Activated gamma-delta T cell treated with anti-CD3 and anti-CD28 coated beads, Interleukin-2, amount 50 U/mL, for 16 hours (primary cell): ENCODE measurements around the gene UBALD2.
"Not testable (repeated sequence)": the region's sequence is repeated elsewhere in the genome, so short reads cannot be mapped to it uniquely, and the experiment has no call there.

Experiments
- DNase-seq: peaks from one replicate; pipeline ENCODE4 v3.0.0-alpha.2; 2020; ENCODE audit warnings: low read depth

Gene UBALD2

DNA sequence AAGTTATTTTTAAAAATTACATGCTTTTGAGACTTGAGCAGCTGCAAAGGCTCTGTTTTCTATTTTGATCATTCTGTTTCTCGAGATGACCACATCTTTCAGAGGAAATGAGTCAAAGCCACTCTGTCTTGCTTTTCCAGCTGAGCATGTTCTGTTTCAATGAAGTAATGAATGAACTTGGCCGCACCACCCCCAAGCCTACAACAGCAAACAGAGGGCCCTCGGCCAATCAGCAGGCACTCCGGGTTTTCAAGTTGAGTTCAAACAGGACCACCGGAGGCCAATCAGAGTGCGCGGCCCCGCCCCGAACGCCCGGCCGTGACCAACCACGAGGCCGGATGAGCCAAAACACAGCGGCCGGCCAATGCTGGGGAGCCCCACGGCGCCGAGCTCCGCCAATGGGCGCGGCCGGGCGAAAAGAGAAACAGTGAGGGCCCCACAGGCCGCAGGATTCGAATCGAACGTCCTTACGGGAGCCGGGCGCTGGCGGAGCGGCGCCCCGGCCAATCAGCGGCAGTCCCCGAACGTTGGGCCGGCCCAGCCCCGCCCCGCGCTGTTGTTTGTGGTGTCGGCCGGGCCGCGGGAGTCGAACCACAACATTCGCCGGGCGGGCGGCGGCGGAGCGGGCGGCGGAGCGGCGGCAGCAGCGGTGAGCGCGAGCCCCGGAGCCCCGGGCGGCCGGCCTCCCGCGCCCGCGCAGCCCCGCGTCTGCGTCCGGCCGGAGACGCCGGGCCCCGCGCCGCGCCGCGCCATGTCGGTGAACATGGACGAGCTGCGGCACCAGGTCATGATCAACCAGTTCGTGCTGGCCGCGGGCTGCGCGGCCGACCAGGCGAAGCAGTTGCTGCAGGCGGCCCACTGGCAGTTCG, at the start of gene UBALD2:
UBALD2 (plus strand) TSS at position 594 of the 869 bp plus-strand sequence; CDS start at position 752, 158 bp downstream.
- DNase-seq, result peak; percentile 98

DNA sequence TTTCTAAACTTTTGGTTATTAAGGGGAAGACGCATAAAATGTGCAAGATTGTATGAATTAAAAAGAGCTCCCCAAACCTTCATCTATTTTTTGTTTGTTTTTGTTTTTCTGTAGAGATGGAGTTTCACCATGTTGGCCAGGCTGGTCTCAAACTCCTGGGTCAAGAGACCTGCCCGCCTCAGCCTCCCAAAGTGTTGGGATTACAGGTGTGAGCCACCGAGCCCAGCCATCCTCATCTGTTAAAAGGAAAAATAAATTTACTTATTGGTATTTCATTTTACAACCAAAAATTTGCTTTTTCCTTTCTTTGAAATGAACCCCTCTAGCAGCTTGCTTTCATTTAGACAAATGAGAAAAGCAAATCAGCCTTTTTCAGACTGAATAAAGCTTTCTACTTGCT, 48.1 kb upstream of the UBALD2 start:
- DNase-seq, result no peak

DNA sequence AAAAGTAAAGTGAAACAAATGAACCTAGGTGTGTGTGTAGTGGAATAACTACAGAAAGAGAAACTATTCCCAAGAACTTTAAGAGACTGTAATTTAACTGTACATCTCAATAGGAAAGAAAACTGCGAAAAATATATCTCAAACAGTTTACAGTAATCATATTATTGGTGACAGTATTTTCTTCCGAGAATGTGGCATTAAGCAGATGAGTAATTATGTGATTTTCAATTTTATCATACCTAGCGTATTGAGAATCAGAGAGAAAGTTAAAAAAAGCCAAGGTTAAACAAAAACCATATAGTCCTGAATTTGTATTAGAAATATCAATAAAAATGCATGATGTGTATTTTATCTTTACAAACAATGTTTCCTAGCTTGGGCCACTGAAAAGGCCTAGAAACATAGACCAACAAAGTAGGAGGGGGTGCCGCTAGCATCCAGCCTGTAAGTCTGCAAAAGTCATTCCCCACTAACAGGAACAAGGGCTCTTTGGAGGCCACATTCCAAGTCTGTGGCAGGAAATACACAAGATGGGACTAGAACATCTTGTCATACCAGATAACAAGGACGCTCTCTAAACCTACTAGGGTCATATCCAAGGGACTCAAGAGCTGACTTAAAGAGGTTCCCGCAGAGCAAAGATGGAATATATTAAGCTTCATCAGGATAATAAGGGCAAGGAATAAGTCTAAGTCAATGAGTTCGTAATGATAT, 45.3 kb upstream of the UBALD2 start:
- DNase-seq, result no peak

DNA sequence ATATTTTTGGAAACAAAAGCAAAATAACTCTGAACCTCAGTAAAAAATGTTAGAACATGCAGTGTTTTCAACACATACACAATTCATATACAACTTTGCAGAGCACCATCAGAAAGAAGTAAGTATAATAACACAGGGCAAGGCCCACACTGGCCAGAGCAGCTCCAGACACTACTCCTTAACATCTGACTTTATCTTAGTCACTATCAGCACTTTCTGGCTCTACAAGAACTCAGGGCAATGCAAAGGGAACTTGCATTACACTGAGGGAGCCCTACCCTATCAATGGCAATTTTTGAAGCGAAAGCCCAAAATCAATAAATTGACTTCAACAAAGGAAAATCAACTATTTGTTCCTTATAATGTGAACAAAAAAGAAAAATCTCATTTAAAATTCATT, 41.3 kb upstream of the UBALD2 start:
- DNase-seq, result no peak

DNA sequence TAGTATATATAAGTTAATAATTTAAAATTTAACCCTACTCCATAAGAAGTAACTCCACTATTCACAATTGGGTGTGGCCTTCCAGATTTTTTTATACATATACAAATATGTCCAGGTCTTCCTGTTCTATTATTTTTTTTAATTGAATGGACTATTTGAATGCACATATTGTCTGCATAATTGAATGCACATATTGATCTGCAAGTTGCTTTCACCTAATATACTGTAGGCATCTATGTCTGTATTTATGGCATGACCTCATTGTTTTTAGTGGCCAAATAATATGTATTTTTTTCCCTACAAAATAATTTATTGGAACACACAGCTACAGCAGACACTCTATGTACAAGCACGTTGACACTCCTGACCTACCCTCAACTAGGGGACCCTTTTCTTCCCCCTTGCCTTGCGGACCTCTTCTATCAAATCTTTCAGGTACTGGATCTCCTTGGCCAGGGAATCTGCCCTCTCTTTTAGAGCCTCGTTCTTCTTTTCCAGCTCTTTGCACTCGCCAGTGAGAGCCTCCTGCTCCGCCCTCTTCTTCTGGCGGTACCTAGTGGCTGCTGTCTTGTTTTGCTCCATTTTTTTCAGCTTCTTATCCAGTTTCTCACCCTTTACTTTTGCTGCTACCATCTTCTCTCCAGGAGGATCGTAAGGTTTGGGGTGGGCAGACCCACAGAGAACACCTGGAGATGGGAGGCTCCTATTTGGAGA, 39.6 kb upstream of the UBALD2 start:
- DNase-seq, result not testable (repeated sequence)

DNA sequence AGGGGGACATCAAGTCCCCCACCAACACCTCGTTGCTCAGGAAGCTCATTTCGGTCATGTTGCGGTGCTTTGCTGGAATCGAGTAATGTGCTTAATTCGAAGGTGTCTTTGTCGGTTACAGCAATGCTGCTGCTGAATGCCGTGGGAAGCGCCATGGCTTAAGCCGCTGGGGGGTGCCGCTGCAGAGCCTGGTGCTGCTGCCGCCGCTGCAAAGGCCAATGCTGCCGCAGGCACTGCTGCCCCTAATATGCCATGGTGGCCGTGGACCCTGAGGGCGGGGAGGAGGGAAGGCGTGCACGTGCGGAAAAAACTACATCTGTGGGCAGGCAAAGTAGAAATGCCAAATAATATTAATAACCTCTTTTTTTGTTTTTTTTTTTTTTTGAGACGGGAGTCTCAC, 38.4 kb upstream of the UBALD2 start:
- DNase-seq, result not testable (repeated sequence)

DNA sequence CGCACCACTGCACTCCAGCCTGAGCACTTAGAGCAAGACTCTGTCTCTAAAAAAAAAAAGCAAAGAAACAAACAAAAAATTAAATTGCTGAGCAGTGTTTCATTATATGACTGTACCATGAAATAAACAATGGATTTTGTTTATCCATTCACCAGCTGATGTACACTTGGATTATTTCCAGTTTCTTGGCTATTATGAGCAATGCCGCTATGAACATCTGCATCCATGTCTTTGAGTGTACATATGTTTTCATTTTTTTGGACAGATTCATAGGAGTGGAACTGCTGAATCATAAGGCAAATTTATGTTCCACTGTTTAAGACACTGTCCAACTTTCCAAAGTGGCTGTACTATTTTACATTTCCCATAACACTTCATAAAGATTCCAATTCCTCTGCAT, 32.8 kb upstream of the UBALD2 start:
- DNase-seq, result no peak

DNA sequence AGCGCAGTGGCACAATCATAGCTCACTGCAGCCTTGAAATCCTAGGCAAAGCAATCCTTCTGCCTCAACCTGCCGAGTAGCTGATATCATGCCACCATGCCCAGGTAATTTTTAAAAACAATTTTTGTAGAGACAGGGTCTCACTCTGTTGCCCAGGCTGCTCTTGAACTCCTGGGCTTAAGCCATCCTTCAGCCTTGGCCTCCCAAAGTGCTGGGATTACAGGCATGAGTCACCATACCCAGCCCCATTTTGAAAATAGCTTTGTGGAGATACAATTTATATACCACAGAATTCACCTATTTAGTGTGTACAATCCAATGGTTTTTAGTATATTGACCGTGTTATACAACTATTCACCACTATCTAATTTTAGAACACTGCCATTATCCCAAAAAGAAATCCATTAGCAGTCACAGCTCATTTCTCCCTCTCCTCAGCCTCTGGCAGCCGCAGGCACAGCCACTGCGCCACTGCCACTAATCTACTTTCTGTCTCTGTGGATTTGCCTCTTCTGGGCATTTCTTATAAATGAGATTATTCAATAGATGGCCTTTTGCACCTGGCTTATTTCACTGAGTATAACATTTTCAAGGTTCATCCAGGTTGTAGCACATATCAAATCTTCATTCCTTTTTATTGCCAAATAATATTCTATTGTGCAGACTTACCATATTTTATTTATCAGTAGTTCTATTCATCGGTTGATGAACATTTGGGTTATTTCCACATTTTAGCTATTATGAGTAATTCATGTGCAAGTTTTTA, 31.4 kb upstream of the UBALD2 start:
- no peak for DNase-seq

DNA sequence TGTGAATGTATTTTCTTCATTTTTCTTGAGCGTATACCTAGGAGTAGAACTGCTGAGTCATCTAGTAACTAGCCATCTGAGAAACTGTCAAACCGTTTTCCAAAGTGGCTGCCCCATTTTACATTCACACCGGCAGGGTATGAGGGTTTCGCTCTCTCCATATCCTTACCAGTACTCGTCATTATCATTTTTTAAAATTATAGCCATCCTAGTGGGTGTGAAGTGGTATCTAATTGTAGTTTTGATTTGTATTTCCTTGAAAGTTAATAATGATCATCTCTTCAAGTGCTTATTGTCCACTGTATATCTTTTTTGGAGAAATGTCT, 30.8 kb upstream of the UBALD2 start:
- DNase-seq, result no peak

DNA sequence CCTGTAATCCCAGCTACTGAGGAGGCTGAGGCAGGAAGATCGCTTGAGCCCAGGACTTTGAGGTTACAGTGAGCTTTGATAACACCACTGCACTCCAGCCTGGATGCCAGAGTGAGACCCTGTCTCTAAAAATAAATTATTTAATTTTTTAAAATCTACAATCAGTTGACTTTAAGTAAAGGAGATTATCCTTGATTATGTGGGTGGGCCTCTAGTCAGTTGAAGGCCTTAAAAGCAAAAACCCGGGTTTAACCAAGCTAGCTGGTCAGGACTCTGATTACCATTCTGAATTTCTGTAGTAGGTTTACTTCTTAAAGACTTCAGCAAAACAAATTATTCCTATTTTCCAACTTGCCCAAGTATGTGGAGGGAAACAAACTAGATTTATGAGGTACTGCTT, 29.3 kb upstream of the UBALD2 start:
- no peak for DNase-seq

DNA sequence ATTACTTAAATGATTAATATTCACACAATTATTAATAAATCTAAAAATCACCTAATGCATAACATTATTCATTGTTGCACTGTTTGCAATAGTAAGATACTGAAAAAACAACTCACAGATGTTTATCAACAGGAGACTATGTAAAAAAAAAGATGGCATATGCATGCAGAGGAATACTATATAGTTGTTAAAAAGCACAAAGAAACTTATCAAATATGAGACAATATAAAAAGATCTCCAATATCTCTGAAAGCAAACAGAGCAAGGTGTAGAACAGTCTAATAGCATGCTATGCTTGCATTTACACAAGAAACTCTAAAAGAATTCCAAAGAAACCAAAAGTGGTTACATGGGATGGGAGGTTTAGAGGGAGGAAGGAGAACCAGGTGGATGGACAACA, 28.5 kb upstream of the UBALD2 start:
- DNase-seq, result no peak

DNA sequence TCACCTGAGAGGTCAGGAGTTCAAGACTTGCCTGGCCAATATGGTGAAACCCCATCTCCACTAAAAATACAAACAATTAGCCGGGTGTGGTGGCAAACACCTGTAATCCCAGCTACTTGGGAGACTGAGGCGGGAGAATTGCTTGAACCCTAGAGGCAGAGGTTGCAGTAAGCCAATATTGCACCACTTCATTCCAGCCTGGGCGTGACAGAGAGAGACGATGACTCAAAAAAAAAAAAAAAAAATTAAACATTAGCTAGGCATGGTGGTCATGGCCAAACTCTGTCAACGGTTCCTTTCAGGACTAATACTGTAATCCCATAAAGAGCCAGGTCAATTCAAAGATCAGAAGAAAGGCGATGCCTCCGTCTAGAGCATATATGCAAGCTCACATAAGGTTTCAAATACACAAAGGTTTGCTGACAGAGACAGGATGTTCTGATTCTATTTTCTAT, 27.3 kb upstream of the UBALD2 start:
- no peak for DNase-seq

DNA sequence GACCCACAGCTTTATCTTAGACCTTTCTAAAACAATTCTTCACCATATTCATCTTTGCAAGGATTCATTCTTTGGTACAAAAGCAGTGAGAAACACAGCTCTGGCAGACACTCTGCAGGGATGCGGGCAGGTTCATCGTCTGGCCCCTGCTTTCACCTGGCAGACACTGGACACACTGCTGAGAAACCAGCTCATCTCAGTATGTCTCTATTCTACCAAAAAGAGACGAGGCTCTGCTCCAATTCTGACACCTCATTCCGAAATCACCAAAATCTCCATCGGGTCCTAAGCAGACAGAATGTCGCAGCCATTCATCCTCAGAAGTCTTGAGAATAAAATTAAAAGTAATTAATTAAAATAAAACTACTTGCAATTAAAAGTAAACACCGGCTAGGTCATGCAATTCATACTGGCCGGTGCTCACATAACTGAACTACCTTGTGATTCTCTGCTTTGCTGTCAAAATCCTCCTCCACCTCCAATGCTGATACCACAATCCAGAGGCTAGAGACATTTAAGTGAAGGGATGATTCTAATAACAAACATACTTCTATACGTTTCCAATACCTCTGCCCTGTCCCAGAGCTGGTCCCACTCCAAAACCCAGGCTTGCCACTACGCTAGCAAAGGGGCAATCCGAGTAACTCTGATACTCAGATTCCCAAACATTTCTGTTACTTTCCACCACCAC, 26.2 kb upstream of the UBALD2 start:
- no peak for DNase-seq

DNA sequence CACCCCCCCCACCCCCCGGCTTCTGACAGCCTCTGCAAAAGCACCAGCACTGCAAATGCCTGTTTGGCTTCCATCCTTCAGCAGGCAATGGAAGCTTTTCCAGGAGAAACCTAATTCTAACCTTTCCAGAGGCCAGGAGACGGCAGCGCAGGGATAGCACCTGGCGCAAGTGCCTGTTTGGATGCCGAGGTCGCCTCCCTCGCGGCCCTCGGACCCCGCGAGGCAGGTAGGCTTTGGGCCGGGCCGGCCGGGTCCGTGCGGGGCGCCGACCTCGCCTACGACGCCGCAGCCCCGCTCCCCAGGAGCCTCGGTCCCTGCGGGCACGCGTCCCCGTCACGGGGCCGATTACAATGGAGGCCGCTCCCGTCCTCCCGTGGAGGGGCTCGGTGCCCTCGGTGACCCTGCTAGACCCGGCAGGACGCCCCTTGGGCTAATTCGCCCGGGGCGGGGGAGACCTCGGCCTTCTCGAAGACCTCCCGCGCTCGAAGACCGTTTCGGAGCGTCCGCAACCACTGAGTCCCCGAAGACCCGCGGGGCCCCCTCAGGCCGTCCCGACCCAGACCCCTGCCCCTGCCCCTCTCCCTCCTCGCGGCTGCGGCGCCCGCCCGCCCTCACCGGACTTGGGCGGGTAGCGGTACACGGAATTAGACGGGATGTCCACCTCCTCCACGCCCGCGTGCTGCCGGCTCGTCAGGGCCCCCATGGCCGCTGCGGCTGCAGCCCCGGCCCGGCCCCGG, 25.4 kb upstream of the UBALD2 start:
- DNase-seq, result no peak

DNA sequence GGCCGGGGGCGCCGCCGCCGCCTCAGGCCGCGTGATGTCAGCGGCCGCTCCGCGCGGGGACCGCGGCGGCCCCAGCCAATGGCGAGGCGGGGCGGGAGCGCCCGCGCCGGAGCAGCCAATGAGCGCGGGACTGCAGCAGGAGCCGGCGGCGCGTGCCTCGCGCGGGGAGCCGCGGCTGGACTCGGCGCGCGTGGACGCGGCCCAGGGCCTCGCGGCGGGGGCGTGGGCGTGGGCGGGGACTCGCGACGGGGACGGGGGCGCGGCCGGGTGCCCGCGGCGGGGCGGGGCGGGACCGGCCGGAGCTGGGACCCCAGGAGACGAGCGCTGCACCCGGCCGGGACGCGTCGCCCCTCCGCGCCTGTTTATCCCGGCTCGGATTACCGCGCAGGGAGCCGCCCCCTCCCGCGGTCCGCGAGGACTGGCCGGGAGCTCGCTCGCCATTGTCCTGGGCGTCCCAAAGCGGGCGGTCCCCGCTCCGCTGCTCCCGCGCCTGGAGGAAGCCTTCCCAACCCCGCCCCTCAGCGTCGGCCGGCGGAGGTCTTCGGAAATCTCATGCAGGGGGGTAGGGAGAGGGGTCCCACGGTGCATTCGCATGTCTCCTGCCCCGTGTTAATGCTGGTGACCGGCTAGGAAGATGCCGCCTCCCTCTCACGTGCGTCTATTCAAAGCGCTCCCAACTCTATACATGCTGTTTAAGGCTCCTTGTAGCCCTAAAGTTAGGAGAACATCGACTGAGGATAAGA, 24.5 kb upstream of the UBALD2 start, which contains the start of gene RNF157:
RNF157 (minus strand) TSS at position 33 of the 743 bp plus-strand sequence. CDS start 253 bp downstream, outside the sequence.
- DNase-seq, result no peak

DNA sequence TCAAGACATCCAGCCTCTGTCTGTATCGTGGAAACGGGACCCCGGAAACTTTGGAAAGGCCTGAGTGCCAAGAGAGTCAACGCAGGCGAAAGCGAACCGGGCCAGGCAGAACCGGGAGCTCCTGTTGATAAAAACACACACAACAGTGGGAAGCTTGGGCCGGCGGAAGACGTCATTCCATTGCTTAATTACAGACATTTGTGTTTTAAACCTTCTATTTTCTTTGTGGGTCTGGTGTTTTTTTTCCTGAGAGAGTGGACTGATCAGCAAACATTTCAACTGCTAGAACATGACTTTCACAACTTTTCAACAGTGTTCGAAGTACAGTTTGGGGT, 24.0 kb upstream of the UBALD2 start:
- DNase-seq, result no peak

DNA sequence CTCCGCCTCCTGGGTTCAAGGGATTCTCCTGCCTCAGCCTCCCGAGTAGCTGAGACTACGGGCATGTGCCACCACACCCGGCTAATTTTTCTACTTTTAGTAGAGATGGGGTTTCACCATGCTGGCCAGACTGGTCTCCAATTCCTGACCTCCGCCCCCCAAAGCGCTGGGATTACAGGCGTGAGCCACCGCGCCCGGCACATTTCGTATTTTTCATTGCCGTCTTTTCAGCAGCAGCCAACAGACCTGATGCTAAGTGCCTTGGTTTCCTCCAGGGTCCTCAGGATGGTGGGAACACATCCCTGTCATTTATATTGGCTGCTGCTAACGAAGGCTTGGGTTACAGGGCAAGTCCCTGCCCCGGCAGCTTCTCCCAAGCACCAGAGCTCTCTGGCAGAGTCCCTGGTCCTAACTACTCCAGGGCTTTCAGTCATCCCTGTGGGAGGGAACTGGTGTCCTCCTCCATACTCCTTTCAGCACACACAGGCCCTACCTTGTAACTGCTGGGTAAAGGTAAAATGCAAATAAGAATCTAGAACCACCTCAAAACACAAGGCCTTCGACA, 23.4 kb upstream of the UBALD2 start:
- no peak for DNase-seq

DNA sequence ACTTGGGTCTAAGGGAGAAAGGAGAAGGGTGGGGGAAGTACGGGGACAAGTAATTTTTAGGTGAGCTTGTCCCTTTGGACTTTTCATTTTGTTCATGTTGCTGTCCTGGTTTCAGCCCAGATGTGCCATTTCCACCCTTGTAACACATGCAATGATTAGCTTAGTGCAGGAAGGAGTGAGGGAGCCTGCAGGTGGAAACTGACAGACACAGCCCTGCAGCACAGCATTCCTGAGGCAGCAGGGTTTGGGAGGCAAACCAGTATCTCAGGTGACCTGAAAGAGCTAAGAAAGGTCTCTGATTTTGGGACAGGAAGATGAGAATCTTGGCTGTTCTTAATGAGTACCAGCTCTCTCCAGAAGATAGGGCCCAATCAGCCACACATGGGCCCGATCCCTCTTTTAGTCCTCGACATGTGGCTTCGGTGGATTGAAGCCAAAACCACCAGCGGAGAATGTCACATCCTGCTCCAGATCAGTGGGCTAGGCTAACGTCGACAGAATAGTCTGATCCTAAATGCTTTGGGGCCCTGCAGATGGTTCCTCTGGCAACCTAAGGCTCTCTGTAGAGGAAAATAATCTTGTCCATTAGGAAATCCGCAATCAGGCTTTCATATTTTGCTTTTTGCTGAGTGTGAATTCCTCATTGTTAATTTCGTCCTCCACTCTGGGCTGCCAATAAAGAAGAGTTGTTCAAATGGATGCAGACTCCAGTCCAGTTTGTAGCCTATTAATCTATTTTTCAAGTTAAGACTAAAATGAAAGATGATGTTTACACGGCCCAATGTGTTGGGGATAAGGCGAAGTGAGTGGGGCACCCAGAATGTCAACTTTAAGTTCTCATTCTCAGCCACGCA, 21.1 kb upstream of the UBALD2 start:
- no peak for DNase-seq

DNA sequence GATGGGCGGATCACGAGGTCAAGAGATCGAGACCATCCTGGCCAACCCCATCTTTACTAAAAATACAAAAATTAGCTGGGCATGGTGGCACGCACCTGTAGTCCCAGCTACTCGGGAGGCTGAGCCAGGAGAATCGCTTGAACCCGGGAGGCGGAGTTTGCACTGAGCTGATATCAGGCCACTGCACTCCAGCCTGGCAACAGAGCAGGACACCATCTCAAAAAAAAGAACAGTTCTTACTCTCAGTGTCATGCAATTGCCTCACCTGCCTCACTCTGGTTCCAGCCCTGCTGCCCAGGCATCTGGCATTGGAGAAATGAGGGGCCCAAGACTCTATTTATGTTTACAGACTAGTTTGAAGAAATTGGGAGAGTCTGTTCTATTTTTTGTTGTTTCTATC, 20.4 kb upstream of the UBALD2 start:
- DNase-seq, result not testable (repeated sequence)
